GM12864 (cell line): ENCODE results near the gene ZNF699.
"Not testable (repeated sequence)": the region's sequence is repeated elsewhere in the genome, so short reads cannot be mapped to it uniquely, and the experiment has no call there.

Experiments used
- DNase-seq: peaks from one replicate; pipeline ENCODE4 v3.0.0-alpha.2; 2011; ENCODE audit warnings: low read depth
- H3K4me3 ChIP-seq: 2 replicates; pipeline ENCODE4 v1.5.1; 2011; ENCODE audit warnings: mild to moderate bottlenecking, low read depth, low read length, control low read depth
- TF ChIP-seq, protein P1 (sequence below): IDR thresholded peaks from 2 replicates; pipeline ENCODE4 v1.5.1; 2011; ENCODE audit warnings: low read depth, mild to moderate bottlenecking, moderate library complexity, low read length, control low read depth, inconsistent platforms; ENCODE audit errors: missing control alignments

ZNF699 gene

DNA sequence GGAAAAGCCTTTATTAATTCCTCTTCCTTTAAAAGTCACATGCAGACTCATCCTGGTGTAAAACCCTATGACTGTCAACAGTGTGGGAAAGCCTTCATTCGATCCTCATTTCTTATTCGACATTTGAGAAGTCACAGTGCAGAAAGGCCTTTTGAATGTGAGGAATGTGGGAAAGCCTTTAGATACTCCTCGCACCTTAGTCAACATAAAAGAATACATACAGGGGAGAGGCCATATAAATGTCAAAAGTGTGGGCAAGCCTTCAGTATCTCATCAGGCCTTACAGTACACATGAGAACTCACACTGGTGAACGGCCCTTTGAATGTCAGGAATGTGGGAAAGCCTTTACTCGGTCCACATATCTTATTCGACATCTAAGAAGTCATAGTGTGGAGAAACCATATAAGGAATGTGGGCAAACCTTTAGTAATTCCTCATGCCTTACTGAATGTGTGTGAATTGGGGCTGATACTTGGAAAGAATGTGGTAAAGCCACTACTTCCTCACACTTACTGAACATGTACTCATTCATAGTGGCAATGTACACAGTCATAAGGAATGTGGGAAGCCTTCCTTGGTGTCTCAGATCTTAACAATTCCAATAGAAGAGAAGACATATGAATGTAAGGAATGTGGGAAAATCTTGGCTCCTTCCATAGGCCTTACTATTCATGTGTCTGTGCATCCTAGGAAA lies 33.1 kb upstream of the ZNF699 start:
- no peak for DNase-seq
- H3K4me3 ChIP-seq, result no peak overlapping the region

DNA sequence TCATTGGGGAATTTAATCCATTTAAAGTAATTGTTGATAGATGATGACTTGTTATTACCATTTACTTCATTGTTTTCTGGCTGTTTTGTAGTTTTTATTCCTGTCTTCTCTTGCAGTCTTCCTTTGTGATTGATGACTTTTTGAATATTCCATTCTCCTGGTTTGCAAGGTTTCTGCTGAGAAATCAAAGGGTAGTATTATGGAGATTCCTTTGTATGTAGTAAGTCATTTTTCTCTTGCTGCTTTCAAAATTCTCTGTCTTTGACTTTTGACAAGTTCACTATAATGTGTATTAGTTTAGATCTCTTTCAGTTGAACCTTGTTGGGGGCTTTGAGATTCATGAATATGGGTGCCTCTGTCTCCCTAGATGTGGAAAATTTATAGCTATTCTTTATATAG lies 20.4 kb upstream of the ZNF699 start:
- TF ChIP-seq, protein P1, sequence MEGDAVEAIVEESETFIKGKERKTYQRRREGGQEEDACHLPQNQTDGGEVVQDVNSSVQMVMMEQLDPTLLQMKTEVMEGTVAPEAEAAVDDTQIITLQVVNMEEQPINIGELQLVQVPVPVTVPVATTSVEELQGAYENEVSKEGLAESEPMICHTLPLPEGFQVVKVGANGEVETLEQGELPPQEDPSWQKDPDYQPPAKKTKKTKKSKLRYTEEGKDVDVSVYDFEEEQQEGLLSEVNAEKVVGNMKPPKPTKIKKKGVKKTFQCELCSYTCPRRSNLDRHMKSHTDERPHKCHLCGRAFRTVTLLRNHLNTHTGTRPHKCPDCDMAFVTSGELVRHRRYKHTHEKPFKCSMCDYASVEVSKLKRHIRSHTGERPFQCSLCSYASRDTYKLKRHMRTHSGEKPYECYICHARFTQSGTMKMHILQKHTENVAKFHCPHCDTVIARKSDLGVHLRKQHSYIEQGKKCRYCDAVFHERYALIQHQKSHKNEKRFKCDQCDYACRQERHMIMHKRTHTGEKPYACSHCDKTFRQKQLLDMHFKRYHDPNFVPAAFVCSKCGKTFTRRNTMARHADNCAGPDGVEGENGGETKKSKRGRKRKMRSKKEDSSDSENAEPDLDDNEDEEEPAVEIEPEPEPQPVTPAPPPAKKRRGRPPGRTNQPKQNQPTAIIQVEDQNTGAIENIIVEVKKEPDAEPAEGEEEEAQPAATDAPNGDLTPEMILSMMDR, result no peak
- DNase-seq, result no peak
- H3K4me3 ChIP-seq, result no peak overlapping the region

More for the DNA sequence above, 33.1 kb upstream of the ZNF699 start:
- TF ChIP-seq, protein P1, result no peak

DNA sequence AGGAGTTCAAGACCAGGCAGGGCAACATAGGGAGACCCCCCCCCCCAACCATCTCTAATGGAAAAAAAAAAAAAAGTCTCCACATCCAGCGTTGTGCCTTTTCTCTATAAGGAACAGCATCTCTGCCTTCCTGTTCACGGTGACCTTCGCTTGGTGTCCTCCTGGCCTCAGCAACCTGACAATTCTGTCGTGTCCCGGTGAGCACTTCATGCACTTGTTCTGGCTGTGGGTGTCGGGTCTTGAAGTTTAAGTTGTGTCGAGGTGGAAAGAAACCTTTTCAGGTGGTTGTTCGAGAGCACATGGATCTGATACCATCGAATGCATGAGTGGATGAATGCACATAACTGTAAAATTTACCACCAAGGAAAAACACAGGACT lies 14.9 kb upstream of the ZNF699 start:
- peak overlapping the region; percentile 63 for H3K4me3 ChIP-seq
- TF ChIP-seq, protein P1, result no peak
- DNase-seq, result no peak

DNA sequence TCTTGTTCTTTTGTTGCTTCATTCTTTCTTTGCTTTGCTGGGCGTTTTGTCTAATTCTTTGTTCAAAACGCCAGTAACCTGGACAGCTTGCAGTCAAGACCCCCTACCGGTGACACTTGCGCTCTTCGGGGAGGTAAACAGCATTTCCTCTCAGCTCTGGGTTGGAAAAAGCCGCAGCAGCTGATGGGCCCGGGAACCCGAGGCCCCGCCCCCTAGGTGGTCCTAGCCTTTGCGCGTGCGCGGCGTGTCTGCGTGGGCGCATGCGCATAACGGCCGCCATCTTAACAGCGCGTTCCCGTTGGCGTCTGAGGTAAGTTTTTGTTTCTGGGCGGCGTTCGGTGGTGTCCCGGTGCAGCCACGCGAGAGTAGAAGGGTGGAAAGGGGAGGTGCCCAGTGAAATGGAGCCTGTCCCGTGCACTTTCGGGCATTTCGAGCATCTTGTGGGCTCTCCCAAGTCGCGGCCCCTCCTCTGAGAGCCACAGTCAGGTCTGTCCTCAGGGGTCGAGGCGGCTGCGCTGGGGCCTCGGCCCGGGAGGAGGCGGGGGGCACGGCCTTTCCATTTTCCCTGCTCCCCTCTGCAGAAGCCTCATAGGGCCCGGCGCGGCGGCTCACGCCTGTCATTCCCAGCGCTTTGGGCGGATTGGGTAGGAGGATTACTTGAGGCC lies 14.4 kb upstream of the ZNF699 start, which contains the start of gene ZNF559:
Gene ZNF559 (plus strand): TSS at position 261 of the 665 bp plus-strand sequence. CDS start 14,371 bp downstream, outside the sequence.
- TF ChIP-seq, protein P1, result peak; percentile 43
- peak within 1 kb of the TSS; percentile 63 for H3K4me3 ChIP-seq
- DNase-seq, result peak; percentile 84

DNA sequence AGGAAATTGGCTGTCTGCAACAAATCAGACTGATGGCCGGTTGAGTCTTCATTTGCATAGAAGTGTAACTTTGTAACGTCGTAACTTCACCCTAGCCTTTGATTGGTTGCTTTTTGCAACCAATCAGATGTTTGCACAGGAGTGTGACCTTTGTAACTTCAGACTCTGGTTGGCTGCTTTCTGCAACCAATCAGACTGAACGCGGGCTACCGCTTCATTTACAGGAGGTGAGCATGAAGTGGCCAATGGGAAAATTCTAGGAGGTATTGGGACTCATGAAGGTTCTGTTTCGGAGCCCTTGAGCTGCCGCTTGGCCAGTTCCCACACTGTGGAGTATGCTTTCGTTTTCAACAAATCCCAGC lies 13.9 kb upstream of the ZNF699 start:
- peak overlapping the region; percentile 63 for H3K4me3 ChIP-seq
- peak; percentile 61 for DNase-seq
- TF ChIP-seq, protein P1, result no peak

DNA sequence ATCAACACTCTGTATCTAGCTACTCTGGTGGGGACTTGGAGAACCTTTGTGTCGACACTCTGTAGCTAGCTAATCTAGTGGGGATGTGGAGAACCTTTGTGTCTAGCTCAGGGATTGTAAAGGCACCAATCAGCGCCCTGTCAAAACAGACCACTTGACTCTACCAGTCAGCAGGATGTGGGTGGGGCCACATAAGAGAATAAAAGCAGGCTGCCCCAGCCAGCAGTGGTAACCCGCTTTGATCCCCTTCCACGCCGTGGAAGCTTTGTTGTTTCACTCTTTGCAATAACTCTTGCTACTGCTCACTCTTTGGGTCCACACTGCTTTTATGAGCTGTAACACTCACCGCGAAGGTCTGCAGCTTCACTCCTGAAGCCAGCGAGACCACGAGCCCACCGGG lies 12.6 kb upstream of the ZNF699 start:
- not testable (repeated sequence) for H3K4me3 ChIP-seq, DNase-seq

DNA sequence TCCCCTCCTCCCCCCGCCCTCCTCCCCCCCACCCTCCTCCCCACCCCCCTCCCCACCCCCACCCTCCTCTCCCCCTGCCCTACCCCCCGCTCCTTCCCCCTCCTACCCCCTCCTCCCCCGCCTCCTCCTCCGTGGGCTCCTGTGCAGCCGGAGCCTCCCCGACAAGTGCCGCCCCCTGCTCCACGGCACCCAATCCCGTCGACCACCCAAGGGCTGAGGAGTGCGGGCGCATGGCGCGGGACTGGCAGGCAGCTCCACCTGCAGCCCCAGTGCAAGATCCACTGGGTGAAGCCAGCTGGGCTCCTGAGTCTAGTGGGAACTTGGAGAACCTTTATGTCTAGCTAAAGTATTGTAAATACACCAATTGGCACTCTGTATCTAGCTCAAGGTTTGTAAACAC lies 12.1 kb upstream of the ZNF699 start:
- DNase-seq, result not testable (repeated sequence)

DNA sequence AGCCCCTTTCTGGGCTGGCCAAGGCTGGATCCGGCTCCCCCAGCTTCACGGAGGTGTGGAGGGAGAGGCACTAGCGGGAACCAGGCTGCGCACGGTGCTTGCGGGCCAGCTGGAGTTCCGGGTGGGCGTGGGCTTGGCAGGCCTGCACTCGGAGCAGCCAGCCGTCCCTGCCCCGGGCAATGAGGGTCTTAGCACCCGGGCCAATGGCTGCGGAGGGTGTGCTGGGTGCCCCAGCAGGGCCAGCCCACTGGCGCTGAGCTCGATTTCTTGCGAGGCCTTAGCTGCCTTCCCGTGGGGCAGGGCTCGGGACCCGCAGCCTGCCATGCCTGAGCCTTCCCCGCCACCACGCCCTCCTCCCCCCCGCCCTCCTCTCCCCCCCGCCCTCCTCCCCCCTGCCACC lies 11.7 kb upstream of the ZNF699 start:
- H3K4me3 ChIP-seq, result no peak overlapping the region
- TF ChIP-seq, protein P1, result no peak
- no peak for DNase-seq

More for the DNA sequence above, 12.1 kb upstream of the ZNF699 start:
- not testable (repeated sequence) for H3K4me3 ChIP-seq
